ENCODE data around the gene SMIM11.
"Not testable (repeated sequence)": the region's sequence is repeated elsewhere in the genome, so short reads cannot be mapped to it uniquely, and the experiment has no call there.

Gene SMIM11

DNA sequence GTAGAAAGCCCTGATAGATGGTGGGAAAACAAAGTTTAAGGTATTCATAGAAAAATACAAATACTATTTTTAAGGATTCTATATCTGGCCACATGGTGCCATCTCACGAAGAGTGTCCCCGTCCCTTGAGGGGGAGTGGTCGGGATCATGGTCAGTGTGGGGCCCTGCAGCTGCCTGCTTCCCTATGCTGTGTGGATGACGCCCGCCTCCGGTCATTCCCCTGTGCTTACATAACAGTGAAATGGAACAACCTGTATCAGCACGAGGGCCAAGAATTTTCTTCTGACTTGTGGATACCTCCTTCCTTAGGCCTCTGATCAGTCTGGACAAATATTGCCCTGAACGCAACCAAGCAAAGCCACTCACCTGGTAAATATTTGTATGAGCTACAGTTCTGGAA, 52.0 kb downstream of the SMIM11 start:
- not testable (repeated sequence) for DNase-seq

DNA sequence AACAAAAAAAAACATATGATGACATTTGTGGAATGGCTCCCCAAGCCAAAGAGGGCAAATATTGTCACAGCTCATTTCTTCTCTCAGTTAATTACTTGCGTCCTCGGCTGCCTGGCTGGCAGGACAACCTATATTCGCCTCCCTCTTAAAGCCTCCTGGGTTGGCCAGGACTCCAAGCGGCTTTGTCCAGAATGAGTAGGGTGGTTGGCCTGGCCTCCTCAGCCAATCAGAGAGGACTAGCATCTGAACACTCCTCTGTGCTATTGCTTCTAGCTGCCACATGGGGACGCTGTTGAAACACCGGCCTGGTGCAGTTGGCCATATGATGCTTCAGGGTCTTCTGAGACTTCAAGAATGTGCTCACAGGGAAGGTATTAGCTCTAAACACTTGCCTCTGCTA, 53.1 kb downstream of the SMIM11 start:
- DNase-seq = not testable (repeated sequence)

DNA sequence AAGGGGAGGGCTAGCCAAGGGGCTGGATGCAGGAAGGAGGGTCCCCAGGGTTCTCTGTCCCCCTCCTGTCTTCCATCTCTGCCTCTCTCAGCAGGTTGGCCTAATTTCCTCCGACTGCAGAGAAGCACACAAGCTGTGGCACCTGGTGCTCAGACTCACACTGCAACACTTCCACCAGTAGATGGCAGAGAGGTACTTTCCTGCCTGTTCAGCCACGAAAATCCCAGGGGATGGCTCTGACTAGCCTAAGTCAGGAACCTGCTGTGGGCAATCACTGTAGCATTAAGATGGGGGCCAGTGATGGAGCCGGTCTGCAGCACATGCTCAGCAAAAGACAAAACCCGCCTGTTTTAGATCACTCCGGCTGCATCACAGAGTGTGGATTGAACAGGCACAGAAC, 54.4 kb downstream of the SMIM11 start:
- not testable (repeated sequence) for DNase-seq
